GM18517 (cell line): Measurements from ENCODE around the gene CELA3B.
"Not testable (repeated sequence)": the region's sequence is repeated elsewhere in the genome, so short reads cannot be mapped to it uniquely, and the experiment has no call there.

Source experiments
- ATAC-seq: cut with Tn5 transposase; IDR thresholded peaks from one replicate; pipeline ENCODE4 v1.9.1; 2021; ENCODE audit warnings: mild to moderate bottlenecking, moderate library complexity; ENCODE audit not compliant: unreplicated experiment

CELA3B gene

GRCh38 chr1:21974699-21975098 is 2.1 kb upstream of the CELA3B start:
- not testable (repeated sequence) for ATAC-seq

- ATAC-seq, result not testable (repeated sequence)
Observed at GRCh38 chr1:21975296-21975695, 1.5 kb upstream of the CELA3B start.

DNA sequence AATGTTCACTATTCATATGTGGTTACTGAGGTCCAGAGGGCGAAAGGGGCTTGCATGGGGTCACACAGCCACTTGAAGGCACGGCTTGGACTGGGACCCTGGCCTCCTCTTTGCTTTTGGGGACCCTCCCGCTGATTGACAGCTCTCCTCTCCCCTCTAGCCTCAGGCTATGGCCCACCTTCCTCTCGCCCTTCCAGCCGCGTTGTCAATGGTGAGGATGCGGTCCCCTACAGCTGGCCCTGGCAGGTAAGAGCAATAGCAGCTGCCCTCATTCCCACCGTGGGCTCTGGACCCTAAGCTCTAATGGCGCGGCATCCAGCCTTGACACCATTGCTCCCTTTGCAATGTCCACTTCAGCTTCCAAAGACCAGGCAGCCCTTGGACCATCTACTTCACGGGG is 1.4 kb downstream of the CELA3B start:
- ATAC-seq, result not testable (repeated sequence)

GRCh38 chr1:21980515-21981220 is 3.8 kb downstream of the CELA3B start:
- ATAC-seq, result not testable (repeated sequence)

- not testable (repeated sequence) for ATAC-seq
Observed at GRCh38 chr1:21981253-21981652, 4.4 kb downstream of the CELA3B start.

DNA sequence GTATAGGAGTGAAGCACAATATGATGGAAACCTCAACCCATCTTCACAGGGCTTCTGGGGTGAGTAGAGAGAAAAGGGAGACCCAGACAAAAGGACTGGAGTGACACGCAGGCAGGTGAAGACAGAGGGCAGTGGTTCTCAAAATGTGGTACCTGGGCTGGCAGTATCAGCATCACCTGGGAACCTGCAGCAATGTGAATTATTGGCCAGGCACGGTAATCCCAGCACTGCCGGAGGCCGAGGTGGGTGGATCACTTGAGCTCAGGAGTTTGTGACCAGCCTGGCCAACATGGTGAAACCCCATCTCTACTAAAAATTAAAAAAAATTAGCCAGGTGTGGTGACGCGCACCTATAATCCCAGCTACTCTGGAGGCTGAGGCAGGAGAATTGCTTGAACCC is 5.3 kb downstream of the CELA3B start:
- not testable (repeated sequence) for ATAC-seq

DNA sequence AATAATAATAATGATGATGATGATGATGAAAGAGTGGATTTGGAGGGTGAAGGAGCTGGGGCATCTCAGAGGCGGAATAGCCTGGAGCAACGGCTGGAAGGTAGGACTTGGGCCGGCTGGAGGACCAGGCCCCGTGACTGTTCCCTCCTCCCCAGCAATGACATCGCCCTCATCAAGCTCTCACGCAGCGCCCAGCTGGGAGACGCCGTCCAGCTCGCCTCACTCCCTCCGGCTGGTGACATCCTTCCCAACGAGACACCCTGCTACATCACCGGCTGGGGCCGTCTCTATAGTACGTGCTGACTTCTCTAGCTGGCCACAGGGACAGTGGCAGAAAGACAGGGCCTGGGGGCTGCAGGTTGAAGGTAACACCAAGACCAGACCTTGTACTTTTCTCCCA is 6.7 kb downstream of the CELA3B start:
- not testable (repeated sequence) for ATAC-seq

DNA sequence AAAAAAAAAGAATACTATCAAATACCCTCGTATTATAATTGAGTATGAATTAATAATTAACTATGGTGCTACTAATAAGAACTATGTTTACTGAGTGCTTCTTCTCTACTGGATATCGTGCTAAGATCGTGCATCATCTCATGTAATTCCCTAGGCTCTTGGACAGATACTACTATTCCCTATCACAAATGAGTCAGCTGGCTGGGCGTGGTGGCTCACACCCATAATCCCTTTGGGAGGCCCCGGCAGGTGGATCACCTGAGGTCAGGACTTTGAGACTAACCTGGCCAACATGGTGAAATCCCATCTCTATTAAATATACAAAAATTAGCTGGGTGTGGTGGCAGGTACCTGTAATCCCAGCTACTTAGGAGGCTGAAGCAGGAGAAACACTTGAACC is 9.1 kb downstream of the CELA3B start:
- ATAC-seq, result not testable (repeated sequence)

DNA sequence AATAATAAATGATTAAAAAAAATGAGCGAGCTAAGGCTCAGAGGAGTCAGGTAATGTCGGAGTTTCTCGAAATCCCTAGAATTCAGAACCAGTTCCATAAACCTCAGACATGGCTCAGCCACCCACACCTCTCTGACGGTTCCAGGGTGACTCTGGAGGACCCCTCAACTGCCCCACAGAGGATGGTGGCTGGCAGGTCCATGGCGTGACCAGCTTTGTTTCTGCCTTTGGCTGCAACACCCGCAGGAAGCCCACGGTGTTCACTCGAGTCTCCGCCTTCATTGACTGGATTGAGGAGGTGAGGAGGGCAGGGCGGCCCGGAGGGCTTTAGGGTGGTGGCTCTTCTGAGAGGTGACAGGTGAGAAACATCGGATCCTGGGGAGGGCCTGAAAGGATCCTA is 9.6 kb downstream of the CELA3B start:
- not testable (repeated sequence) for ATAC-seq

- not testable (repeated sequence) for ATAC-seq
Observed at GRCh38 chr1:21989672-21990393, 13.0 kb downstream of the CELA3B start.

GRCh38 chr1:21992186-21992585 is 15.4 kb downstream of the CELA3B start:
- not testable (repeated sequence) for ATAC-seq

DNA sequence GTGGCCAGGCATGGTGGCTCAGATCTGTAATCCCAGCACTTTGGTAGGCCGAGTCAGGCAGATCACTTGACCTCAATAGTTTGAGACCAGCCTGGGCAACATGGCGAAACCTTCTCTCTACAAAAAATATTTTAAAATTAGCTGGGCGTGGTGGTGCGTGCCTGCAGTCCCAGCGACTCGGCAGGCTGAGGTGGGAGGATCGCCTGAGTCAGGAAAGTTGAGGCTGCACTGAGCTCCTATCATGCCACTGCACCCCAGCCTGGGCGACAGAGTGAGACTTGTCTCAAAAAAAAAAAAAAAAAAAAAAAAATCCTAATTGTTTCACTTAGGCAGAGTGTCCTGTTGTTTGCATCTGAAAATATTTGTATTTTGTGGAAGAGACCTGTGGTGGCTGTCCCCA is 17.9 kb downstream of the CELA3B start:
- ATAC-seq, result not testable (repeated sequence)

GRCh38 chr1:21996663-21996970 is 19.8 kb downstream of the CELA3B start:
- not testable (repeated sequence) for ATAC-seq

DNA sequence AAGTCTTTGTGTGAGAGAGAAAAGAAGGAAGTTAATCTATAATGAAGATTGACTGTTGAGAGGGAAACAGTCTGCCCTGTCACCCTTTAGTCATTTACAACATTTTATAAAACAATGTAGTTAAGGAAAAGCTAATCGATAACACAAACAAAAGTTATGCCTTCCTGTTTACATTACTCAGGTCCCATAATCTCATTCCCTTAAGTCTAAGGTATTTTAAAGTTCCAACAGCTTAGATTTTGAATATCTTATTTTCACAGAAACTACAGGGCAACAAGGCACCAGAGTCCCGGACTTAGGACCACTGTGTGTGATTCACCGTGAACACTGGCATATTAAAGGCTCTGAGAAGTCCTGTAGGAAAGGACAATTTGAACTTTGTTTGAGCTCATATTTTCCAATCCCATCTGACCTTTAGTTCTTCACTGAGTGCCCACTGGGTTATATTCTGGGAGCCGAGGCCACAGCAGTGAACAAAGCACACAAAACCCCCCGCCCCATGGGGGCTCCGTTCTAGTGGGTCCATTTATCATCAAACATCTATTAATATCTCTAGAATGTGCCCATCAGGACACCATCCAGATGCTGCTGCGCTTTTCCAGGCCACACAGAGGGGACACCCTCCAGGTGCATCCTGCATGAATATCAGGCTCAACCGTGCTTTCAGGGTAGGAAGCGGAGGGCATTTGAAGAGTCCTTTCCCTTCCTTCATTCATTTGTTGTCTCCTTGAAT is 21.2 kb downstream of the CELA3B start:
- not testable (repeated sequence) for ATAC-seq

GRCh38 chr1:21998624-21999294 is 21.9 kb downstream of the CELA3B start:
- not testable (repeated sequence) for ATAC-seq

- ATAC-seq, result not testable (repeated sequence)
Observed at GRCh38 chr1:21999645-22000044, 22.8 kb downstream of the CELA3B start.

- no peak for ATAC-seq
Observed at GRCh38 chr1:22001409-22001808, 24.6 kb downstream of the CELA3B start, which contains the start of gene CELA3A. TSS of gene CELA3A (plus strand) at chr1:22001657. CDS start at chr1:22001675, 18 bp downstream.

- ATAC-seq, result not testable (repeated sequence)
Observed at GRCh38 chr1:22002461-22002860, 25.6 kb downstream of the CELA3B start.

- ATAC-seq, result not testable (repeated sequence)
Observed at GRCh38 chr1:22002875-22003274, 26.1 kb downstream of the CELA3B start.

GRCh38 chr1:22003959-22004358 is 27.1 kb downstream of the CELA3B start:
- ATAC-seq, result not testable (repeated sequence)
